ENCODE data around the gene PRG2. TPM values are rescaled to one million over a fixed set of nuclear protein-coding genes. Genes with fewer than 3 reads are reported as not detected.
A peak's percentile ranks its signal among the peaks of the same experiment; 100 is the strongest.

PRG2 gene
- total and polyA plus RNA-seq, 10 donors: 1.4 to 10.5 (median 3.7) TPM; not detected in 1

DNA sequence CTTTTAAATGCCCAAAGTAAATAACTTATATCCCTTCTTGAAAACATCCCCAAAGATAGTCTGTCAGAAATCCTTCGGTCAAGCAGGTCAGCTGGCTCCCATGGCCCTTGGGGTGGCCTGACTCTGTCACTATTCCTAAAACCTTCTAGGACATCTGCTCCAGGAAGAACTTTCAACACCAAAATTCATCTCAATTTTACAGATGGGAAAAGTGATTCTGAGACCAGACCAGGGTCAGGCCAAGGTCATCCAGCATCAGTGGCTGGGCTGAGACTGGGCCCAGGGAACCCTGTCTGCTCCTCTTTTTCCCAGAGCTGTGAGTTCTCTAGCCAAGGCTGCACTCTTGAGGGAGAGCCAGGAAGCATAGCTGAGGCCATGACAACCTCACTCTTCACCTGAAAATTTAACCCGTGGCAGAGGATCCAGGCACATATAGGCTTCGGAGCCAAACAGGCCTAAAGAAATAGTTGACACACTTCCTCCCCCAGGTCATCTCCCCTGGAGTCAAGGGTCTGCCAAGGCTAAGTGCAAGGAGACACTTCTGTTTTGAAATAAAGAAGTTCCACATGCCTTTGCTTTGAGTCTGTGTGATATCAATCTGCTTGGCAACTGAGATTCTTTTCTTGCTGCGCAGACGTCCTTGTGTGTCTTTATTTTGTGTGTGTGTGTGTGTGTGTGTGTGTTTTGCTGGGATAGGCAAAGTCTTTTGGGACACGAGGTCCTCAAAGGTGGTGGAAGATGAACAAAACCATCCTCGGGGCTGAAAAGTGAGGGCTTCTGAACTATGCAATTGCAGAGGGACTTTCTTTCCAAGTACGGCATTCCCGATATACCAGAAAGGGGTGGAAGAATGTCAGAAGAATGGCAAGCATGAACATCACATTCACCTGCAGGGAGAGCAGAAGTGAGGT lies 16.8 kb upstream of the PRG2 start:
- H3K9me3 ChIP-seq: no peaks in the 10 kb centered on the region
- peak overlapping the region in 4 of 8 donors; percentile 6 to 62 (median 50) for H3K27ac ChIP-seq
- no peak for DNase-seq
- intact Hi-C loops (cut with DNase I; ENCODE audit: low total_unique reads): no loop called here
- peaks cover 0 to 26% (median 13%) of the 10 kb centered on the region in 6 donors for H3K4me1 ChIP-seq
- no peaks in the 10 kb centered on the region for H3K27me3 ChIP-seq (replicated peaks in 1 of 7)
- peaks cover 4 to 69% (median 44%) of the 10 kb centered on the region in 6 donors for H3K36me3 ChIP-seq
- WGBS, 5 donors: 81 to 85% (median 83%) methylated on average over 9 of the region's 9 CpGs
- TF ChIP-seq, protein P1, sequence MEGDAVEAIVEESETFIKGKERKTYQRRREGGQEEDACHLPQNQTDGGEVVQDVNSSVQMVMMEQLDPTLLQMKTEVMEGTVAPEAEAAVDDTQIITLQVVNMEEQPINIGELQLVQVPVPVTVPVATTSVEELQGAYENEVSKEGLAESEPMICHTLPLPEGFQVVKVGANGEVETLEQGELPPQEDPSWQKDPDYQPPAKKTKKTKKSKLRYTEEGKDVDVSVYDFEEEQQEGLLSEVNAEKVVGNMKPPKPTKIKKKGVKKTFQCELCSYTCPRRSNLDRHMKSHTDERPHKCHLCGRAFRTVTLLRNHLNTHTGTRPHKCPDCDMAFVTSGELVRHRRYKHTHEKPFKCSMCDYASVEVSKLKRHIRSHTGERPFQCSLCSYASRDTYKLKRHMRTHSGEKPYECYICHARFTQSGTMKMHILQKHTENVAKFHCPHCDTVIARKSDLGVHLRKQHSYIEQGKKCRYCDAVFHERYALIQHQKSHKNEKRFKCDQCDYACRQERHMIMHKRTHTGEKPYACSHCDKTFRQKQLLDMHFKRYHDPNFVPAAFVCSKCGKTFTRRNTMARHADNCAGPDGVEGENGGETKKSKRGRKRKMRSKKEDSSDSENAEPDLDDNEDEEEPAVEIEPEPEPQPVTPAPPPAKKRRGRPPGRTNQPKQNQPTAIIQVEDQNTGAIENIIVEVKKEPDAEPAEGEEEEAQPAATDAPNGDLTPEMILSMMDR (IDR thresholded peaks at IDR 0.05 in 8 of 11, conservative IDR thresholded peaks at IDR 0.05 in 3 of 11): no peak
- TF ChIP-seq POLR2AphosphoS5 (IDR thresholded peaks at IDR 0.05) (no peak), POLR2A (IDR thresholded peaks at IDR 0.05) (no peak)
- no peak overlapping the region for H3K4me3 ChIP-seq

DNA sequence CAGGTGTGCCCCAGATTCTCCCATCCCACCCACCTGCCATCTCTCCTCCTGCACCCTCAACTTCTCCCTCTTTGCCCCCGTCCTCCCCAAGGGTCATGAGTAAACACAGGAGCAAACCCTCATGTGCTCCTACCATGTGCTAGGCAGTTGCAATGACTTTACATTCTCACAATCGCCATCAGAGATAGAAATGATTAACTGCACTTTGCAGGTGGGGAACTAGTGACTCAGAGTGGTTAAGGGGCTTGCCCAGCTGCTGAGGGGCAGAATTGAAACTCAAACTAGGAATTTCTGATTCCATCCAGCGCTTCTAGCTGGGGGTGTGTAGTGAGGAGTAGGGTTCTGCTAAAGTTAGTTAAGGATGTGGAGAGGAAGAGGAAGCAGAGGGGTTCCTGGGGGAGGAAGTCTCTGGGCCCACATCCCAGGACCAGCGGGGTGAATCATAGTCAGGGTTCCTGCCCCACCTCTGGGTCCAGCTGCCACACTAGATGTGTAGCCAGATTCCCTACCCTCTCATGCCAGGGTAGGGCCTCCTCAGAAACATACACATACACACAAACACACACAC lies 16.0 kb upstream of the PRG2 start:
- peak overlapping the region in 4 of 8 donors; percentile 6 to 62 (median 50) for H3K27ac ChIP-seq
- DNase-seq: no peak

DNA sequence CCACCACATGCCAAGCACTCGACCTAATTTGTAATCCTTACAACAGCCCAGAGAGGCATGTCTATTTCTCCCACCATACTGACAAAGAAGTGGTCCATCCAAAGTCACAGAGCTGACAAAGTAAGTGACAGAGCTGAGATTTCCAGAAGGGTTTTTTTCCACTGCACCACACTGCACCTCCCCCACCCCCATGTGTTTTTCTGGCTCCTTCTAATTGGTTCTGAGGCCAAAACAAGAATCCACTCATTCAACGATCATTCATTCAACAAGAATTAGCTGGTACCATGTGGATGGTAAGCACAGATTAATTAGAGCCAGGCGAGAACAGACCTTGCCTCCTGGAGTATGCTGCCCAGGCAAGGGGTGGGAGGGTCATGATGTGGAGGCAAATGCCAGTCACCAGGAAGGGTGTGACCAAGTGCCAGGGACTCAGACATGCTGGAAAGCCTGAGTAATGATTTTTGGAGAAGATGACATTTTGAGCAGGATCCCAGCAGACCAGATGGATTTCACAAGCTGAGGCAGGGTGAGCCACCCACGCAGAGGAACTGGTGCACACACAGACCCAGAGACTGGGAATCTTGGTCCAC lies 14.9 kb upstream of the PRG2 start:
- intact Hi-C loops (cut with DNase I; ENCODE audit: low total_unique reads): no loop called here
- peak overlapping the region in 2 of 8 donors; percentile 57 to 62 for H3K27ac ChIP-seq
- TF ChIP-seq, protein P1 (IDR thresholded peaks at IDR 0.05 in 8 of 11, conservative IDR thresholded peaks at IDR 0.05 in 3 of 11): no peak
- no peak for TF ChIP-seq POLR2A (IDR thresholded peaks at IDR 0.05)
- peak in 1 of 3 donors; percentile 10 for TF ChIP-seq POLR2AphosphoS5 (IDR thresholded peaks at IDR 0.05)

More for the DNA sequence above, 16.0 kb upstream of the PRG2 start:
- Histone ChIP-seq H3K4me3 (no peak overlapping the region), H3K27me3 (replicated peaks in 1 of 7) (no peaks in the 10 kb centered on the region), H3K9me3 (no peaks in the 10 kb centered on the region), H3K4me1 (peaks cover 0 to 26% (median 13%) of the 10 kb centered on the region in 6 donors), H3K36me3 (peaks cover 4 to 61% (median 42%) of the 10 kb centered on the region in 6 donors)
- WGBS, 5 donors: 15 to 23% (median 20%) methylated on average over 4 of the region's 4 CpGs
- intact Hi-C loops (cut with DNase I; ENCODE audit: low total_unique reads): no loop called here
- peak in 1 of 3 donors; percentile 41 for TF ChIP-seq POLR2AphosphoS5 (IDR thresholded peaks at IDR 0.05)
- TF ChIP-seq, protein P1 (IDR thresholded peaks at IDR 0.05 in 8 of 11, conservative IDR thresholded peaks at IDR 0.05 in 3 of 11): no peak

More for the DNA sequence above, 14.9 kb upstream of the PRG2 start:
- Histone ChIP-seq H3K4me3 (no peak overlapping the region), H3K4me1 (peaks cover 0 to 26% (median 13%) of the 10 kb centered on the region in 6 donors), H3K36me3 (peaks cover 4 to 50% (median 35%) of the 10 kb centered on the region in 6 donors), H3K27me3 (replicated peaks in 1 of 7) (no peaks in the 10 kb centered on the region), H3K9me3 (no peaks in the 10 kb centered on the region)
- 77 to 94% (median 82%) methylated on average over 4 of the region's 4 CpGs for WGBS, 5 donors
- no peak for DNase-seq

Data from spleen (tissue), 11 donors.